ENCODE measurements around the gene LCP2.

The LCP2 gene

GRCh38 chr5:170341545-170341944, 44.0 kb upstream of the LCP2 start:
- no peak for DNase-seq
- Histone ChIP-seq H3K4me3 (ENCODE audit: low read depth, low read length) (no peak overlapping the region), H3K4me1 (no peaks in the 10 kb centered on the region), H3K27me3 (peaks cover 7% of the 10 kb centered on the region; the same call in 1 of the 2 replicates), H3K9me3 (no peaks in the 10 kb centered on the region), H3K36me3 (no peaks in the 10 kb centered on the region)
- TF ChIP-seq, protein P1, sequence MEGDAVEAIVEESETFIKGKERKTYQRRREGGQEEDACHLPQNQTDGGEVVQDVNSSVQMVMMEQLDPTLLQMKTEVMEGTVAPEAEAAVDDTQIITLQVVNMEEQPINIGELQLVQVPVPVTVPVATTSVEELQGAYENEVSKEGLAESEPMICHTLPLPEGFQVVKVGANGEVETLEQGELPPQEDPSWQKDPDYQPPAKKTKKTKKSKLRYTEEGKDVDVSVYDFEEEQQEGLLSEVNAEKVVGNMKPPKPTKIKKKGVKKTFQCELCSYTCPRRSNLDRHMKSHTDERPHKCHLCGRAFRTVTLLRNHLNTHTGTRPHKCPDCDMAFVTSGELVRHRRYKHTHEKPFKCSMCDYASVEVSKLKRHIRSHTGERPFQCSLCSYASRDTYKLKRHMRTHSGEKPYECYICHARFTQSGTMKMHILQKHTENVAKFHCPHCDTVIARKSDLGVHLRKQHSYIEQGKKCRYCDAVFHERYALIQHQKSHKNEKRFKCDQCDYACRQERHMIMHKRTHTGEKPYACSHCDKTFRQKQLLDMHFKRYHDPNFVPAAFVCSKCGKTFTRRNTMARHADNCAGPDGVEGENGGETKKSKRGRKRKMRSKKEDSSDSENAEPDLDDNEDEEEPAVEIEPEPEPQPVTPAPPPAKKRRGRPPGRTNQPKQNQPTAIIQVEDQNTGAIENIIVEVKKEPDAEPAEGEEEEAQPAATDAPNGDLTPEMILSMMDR (IDR thresholded peaks at IDR 0.05; ENCODE audit: low read depth, low read length): no peak

GRCh38 chr5:170339780-170340167, 42.2 kb upstream of the LCP2 start:
- H3K4me1 ChIP-seq: no peaks in the 10 kb centered on the region
- H3K27me3 ChIP-seq: peaks cover 7% of the 10 kb centered on the region; the same call in 1 of the 2 replicates
- no peaks in the 10 kb centered on the region for H3K9me3 ChIP-seq
- DNase-seq: no peak
- H3K36me3 ChIP-seq: no peaks in the 10 kb centered on the region
- H3K4me3 ChIP-seq (ENCODE audit: low read depth, low read length): no peak overlapping the region
- TF ChIP-seq, protein P1 (IDR thresholded peaks at IDR 0.05; ENCODE audit: low read depth, low read length): no peak

DNA sequence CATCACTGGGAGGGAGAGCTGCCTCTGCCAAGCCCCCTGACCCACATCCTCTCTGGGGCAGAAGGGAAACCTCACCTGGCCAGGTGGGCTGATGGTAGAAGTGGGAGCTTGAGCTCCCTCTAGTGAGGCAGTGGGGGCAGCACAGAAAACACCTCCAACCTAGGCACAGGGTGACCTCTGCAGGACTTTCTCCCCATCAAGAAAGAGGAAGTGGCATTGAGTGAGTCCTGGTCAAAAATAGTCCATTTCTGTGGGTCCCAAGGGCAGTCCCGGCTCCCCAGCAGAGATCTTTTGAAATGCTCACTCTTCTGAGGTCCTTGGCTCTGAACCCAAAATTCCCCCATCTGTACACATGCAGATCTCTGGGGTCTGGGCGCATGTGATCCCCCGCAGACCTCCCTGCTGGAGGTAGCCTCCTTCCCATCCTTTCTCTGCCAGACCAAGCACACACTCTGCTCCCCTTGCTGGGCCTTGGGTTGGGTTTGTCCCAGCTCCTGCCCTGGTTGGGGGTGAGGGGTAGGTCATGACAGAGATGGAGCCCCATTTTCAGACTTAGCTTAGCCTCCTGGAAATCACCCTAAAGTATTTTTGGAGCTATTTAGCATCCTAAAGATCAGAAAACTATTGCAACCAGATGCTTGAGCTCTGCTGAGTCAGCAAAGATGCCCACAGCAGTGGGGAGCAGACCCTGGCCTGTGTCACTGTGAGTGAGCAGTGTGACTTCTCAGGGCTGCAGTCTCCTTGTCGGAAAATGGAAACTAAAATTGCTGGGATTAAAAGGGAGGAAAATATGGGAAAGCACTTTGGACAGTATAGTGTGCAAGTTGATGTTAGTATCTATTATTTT, 41.6 kb upstream of the LCP2 start:
- Histone ChIP-seq H3K36me3 (no peaks in the 10 kb centered on the region), H3K27me3 (peaks cover 7% of the 10 kb centered on the region; the same call in 1 of the 2 replicates), H3K9me3 (no peaks in the 10 kb centered on the region), H3K4me1 (no peaks in the 10 kb centered on the region), H3K4me3 (ENCODE audit: low read depth, low read length) (no peak overlapping the region)
- DNase-seq: no peak
- TF ChIP-seq, protein P1 (IDR thresholded peaks at IDR 0.05; ENCODE audit: low read depth, low read length): no peak

- H3K36me3 ChIP-seq: no peaks in the 10 kb centered on the region
- TF ChIP-seq, protein P1 (IDR thresholded peaks at IDR 0.05; ENCODE audit: low read depth, low read length): no peak
- no peak for DNase-seq
- no peaks in the 10 kb centered on the region for H3K4me1 ChIP-seq
- H3K9me3 ChIP-seq: no peaks in the 10 kb centered on the region
- peaks cover 7% of the 10 kb centered on the region for H3K27me3 ChIP-seq
- no peak overlapping the region for H3K4me3 ChIP-seq (ENCODE audit: low read depth, low read length)
Observed at GRCh38 chr5:170338291-170338690, 40.7 kb upstream of the LCP2 start.

- TF ChIP-seq, protein P1 (IDR thresholded peaks at IDR 0.05; ENCODE audit: low read depth, low read length): no peak
- no peaks in the 10 kb centered on the region for H3K36me3 ChIP-seq
- no peaks in the 10 kb centered on the region for H3K9me3 ChIP-seq
- H3K4me3 ChIP-seq (ENCODE audit: low read depth, low read length): no peak overlapping the region
- H3K4me1 ChIP-seq: no peaks in the 10 kb centered on the region
- no peak for DNase-seq
- peaks cover 4% of the 10 kb centered on the region; the same call in 1 of the 2 replicates for H3K27me3 ChIP-seq
Observed at GRCh38 chr5:170337045-170337733, 39.6 kb upstream of the LCP2 start.

- Histone ChIP-seq H3K9me3 (no peaks in the 10 kb centered on the region), H3K4me1 (no peaks in the 10 kb centered on the region), H3K36me3 (no peaks in the 10 kb centered on the region), H3K27me3 (peaks cover 4% of the 10 kb centered on the region; the same call in 1 of the 2 replicates), H3K4me3 (ENCODE audit: low read depth, low read length) (no peak overlapping the region)
- TF ChIP-seq, protein P1 (IDR thresholded peaks at IDR 0.05; ENCODE audit: low read depth, low read length): no peak
- no peak for DNase-seq
Observed at GRCh38 chr5:170336065-170336464, 38.5 kb upstream of the LCP2 start.
